Endothelial cell of umbilical vein (primary cell): Measurements from ENCODE around the gene DPYD. TPM values are rescaled to one million over a fixed set of nuclear protein-coding genes. Genes with fewer than 3 reads are reported as not detected.

Experiments used
- BruUV-seq: library from RNA; stranded (reverse); fragments of 400-500 nt; replicated peaks from 2 replicates; lab custom pipeline; 2021; lab: Mats Ljungman, UMichigan
- CTCF ChIA-PET: fragments of 300-600, 350-600 bp; sonication (Branson Sonifier 250); formaldehyde crosslinking; loops from one replicate; lab custom pipeline; 2021; ENCODE audit warnings: antibody characterized with exemption, inconsistent platforms; lab: Charles Lee
- POLR2A ChIA-PET: fragments of 300-600, 350-600 bp; sonication (Branson Sonifier 250); formaldehyde crosslinking; loops from one replicate; lab custom pipeline; 2021; ENCODE audit warnings: antibody characterized with exemption, inconsistent platforms; lab: Charles Lee
- DNase-seq: peaks from one replicate; pipeline ENCODE4 v3.0.0-alpha.2; 2011; ENCODE audit warnings: low read depth, low spot score
- FAIRE-seq: peaks from 2 replicates; lab custom pipeline; 2011; peaks lifted over from hg19 to GRCh38; lab: Jason Lieb, UNC
- H2AFZ ChIP-seq: 2 replicates; pipeline ENCODE4 v1.6.0; 2012; ENCODE audit warnings: low read depth, low read length, control low read depth, inconsistent platforms
- H3K27ac ChIP-seq: 2 replicates; pipeline ENCODE4 v1.5.1; 2011; ENCODE audit warnings: low read depth, mild to moderate bottlenecking, control low read depth, low read length, moderate library complexity; ENCODE audit not compliant: insufficient read depth
- H3K27me3 ChIP-seq, 2 experiments: 2 replicates each; pipeline versions ENCODE4 v1.6.0 to v1.6.1; 2011; ENCODE audit warnings: low read length in 2 of 2, mixed read lengths in 1 of 2; ENCODE audit not compliant: control insufficient read depth in 2 of 2, insufficient read depth in 2 of 2
- H3K36me3 ChIP-seq, 2 experiments: 2 replicates in 1 of 2; 3 replicates in 1 of 2; pipeline ENCODE4 v1.5.1; 2011; ENCODE audit warnings: low read length in 2 of 2, mild to moderate bottlenecking in 1 of 2, moderate library complexity in 1 of 2; ENCODE audit not compliant: control insufficient read depth in 2 of 2, insufficient read depth in 2 of 2; ENCODE audit errors: extremely low read depth in 1 of 2
- H3K4me1 ChIP-seq: 3 replicates; pipeline ENCODE4 v1.5.1; 2011; ENCODE audit warnings: mild to moderate bottlenecking, low read length; ENCODE audit not compliant: control insufficient read depth, insufficient read depth; ENCODE audit errors: extremely low read depth
- H3K4me2 ChIP-seq: 2 replicates; pipeline ENCODE4 v1.6.1; 2011; ENCODE audit warnings: low read length, control low read depth, mixed read lengths; ENCODE audit not compliant: insufficient read depth
- H3K4me3 ChIP-seq, 3 experiments: fragments of 200-600 bp in 1 of 3; sonication (generic), shearing (Covaris generic) in 1 of 3; replicated peaks in 1 of 3; 2 replicates each; pipeline ENCODE4 v1.5.1; 2011 to 2016; ENCODE audit warnings: control low read depth in 3 of 3, low read length in 3 of 3, mild to moderate bottlenecking in 2 of 3, inconsistent platforms in 1 of 3, low read depth in 1 of 3, moderate library complexity in 1 of 3; ENCODE audit not compliant: insufficient read depth in 1 of 3
- H3K79me2 ChIP-seq: 2 replicates; pipeline ENCODE4 v1.6.0; 2012; ENCODE audit warnings: low read length, inconsistent platforms; ENCODE audit not compliant: control insufficient read depth, insufficient read depth
- H3K9ac ChIP-seq: replicated peaks from 2 replicates; pipeline ENCODE3; 2011; ENCODE audit warnings: low read length, control low read depth; ENCODE audit not compliant: insufficient read depth; ENCODE audit errors: extremely low read depth
- H3K9me1 ChIP-seq: replicated peaks from 3 replicates; pipeline ENCODE4 v1.6.0; 2011; ENCODE audit warnings: mild to moderate bottlenecking, low read length; ENCODE audit not compliant: control insufficient read depth, insufficient read depth; ENCODE audit errors: extremely low read depth
- H3K9me3 ChIP-seq: replicated peaks from 2 replicates; pipeline ENCODE4 v1.5.1; 2012; ENCODE audit warnings: low read length, inconsistent platforms; ENCODE audit not compliant: control insufficient read depth, insufficient read depth
- H4K20me1 ChIP-seq: replicated peaks from 2 replicates; pipeline ENCODE3; 2011; ENCODE audit warnings: mild to moderate bottlenecking, low read length; ENCODE audit not compliant: control insufficient read depth, insufficient read depth; ENCODE audit errors: extremely low read depth
- CTCF ChIP-seq, 2 donors: IDR thresholded peaks; 1 replicate in 1 of 2; 2 replicates in 1 of 2; pipeline ENCODE4 v1.5.1; 2011; ENCODE audit warnings: low read length in 2 of 2, mild to moderate bottlenecking in 2 of 2, moderate library complexity in 2 of 2, control low read depth in 1 of 2, inconsistent platforms in 1 of 2, low read depth in 1 of 2; ENCODE audit not compliant: insufficient read depth in 1 of 2; ENCODE audit errors: extremely low read depth in 1 of 2
- EZH2 ChIP-seq: IDR thresholded peaks from 2 replicates; pipeline ENCODE4 v1.6.1; 2012; ENCODE audit warnings: borderline replicate concordance, low read depth, mild to moderate bottlenecking, moderate library complexity, low read length, inconsistent platforms; ENCODE audit not compliant: severe bottlenecking
- FOS ChIP-seq: IDR thresholded peaks from 2 replicates; pipeline ENCODE4 v1.6.1; 2011; ENCODE audit warnings: mild to moderate bottlenecking, low read length, moderate library complexity, borderline replicate concordance; ENCODE audit not compliant: insufficient read depth
- GATA2 ChIP-seq: IDR thresholded peaks from 2 replicates; pipeline ENCODE4 v1.7.0; 2011; ENCODE audit warnings: low read depth, mild to moderate bottlenecking, moderate library complexity, mixed read lengths, low read length; ENCODE audit not compliant: insufficient read length, insufficient read depth
- JUN ChIP-seq: IDR thresholded peaks from 2 replicates; pipeline ENCODE4 v1.6.1; 2011; ENCODE audit warnings: borderline replicate concordance, low read depth; ENCODE audit not compliant: insufficient read length, insufficient read depth
- MYC ChIP-seq: IDR thresholded peaks from one replicate; pipeline ENCODE4 v1.6.1; 2011; ENCODE audit warnings: mild to moderate bottlenecking, low read depth, low read length
- POLR2A ChIP-seq: IDR thresholded peaks from 2 replicates; pipeline ENCODE4 v1.6.1; 2012; ENCODE audit warnings: low read depth, mild to moderate bottlenecking, control low read depth, low read length
- POLR2AphosphoS5 ChIP-seq: IDR thresholded peaks from 2 replicates; pipeline ENCODE4 v1.6.1; 2012; ENCODE audit warnings: low read depth, mild to moderate bottlenecking, control low read depth, low read length, moderate library complexity; ENCODE audit not compliant: insufficient read depth
- dilution Hi-C: fragments of 300-500 bp; cut with MboI; formaldehyde crosslinking; loops from one replicate; pipeline ENCODE4 v1.15.0; 2019; ENCODE audit warnings: low sequenced_read_pairs; ENCODE audit not compliant: extremely low pct_ligation_motif_present
- intact Hi-C: fragments of 100-400 bp; cut with micrococcal nuclease; formaldehyde crosslinking; loops from one replicate; pipeline ENCODE4 v1.10.0; 2022
- polyA plus RNA-seq, 4 experiments: library from polyadenylated mRNA; depleted of rRNA in 3 of 4; stranded (reverse) in 3 of 4; unstranded in 1 of 4; fragments of >200 nt; gene quantifications; 2 replicates each; pipeline versions ENCODE4 v1.2.1 to v1.2.3, GENCODE V29; 2011 to 2012; ENCODE audit warnings: missing spikeins in 1 of 4
- total RNA-seq: library from RNA; stranded (reverse); gene quantifications from 2 replicates; pipeline ENCODE4 v1.2.3, GENCODE V29; 2021
- TF ChIP-seq, protein P1 (sequence below): IDR thresholded peaks from 2 replicates; pipeline ENCODE4 v1.6.1; 2011; ENCODE audit not compliant: insufficient read depth, insufficient read length

Gene DPYD
- total and polyA plus RNA-seq, 2 donors (not counting 3 experiments of a cell fraction or from before 2014, with no cell fraction given): 4.6 to 15.1 TPM

GRCh38 chr1:97396463-97396862, 524.4 kb downstream of the DPYD start:
- dilution Hi-C loops: no loop called here
- Histone ChIP-seq H3K9ac (no peak overlapping the region), H3K9me1 (peaks cover 3% of the 10 kb centered on the region), H3K4me2 (peak overlapping the region; percentile 11), H4K20me1 (no peaks in the 10 kb centered on the region), H3K27ac (no peak overlapping the region), H3K9me3 (no peaks in the 10 kb centered on the region), H3K4me1 (peaks cover 13% of the 10 kb centered on the region), H3K27me3 (no peaks in the 10 kb centered on the region), H3K79me2 (no peaks in the 10 kb centered on the region), H3K4me3 (no peak overlapping the region), H3K36me3 (no peaks in the 10 kb centered on the region), H2AFZ (no peak overlapping the region)
- TF ChIP-seq POLR2A: no peak
- TF ChIP-seq CTCF (IDR thresholded peaks at IDR 0.05; ENCODE audit: extremely low read depth in 1 of 2, insufficient read depth in 1 of 2, low read depth in 1 of 2, low read length in 2 of 2): no peak
- TF ChIP-seq GATA2: peak; percentile 88
- TF ChIP-seq, protein P1, sequence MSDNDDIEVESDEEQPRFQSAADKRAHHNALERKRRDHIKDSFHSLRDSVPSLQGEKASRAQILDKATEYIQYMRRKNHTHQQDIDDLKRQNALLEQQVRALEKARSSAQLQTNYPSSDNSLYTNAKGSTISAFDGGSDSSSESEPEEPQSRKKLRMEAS: no peak
- no peak for TF ChIP-seq EZH2
- peak; percentile 85 for TF ChIP-seq FOS
- peak; percentile 69 for TF ChIP-seq JUN
- no peak for TF ChIP-seq POLR2AphosphoS5
- TF ChIP-seq MYC: no peak
- FAIRE-seq (peak; percentile 59), DNase-seq (peak; percentile 73)
- POLR2A ChIA-PET: no interaction called here
- intact Hi-C loops: no loop called here
- no TSS peak for BruUV-seq
- CTCF ChIA-PET: interaction anchor here (0.5 to 1.6 kb wide), 8 partner anchors 9 to 346 kb away, joined by 3 to 4 read pairs (median 3); no protein-coding TSS in a partner anchor
